IPS-NIHi11 (cell line): Measurements from ENCODE around the gene LDLRAD1.
A peak's percentile ranks its signal among the peaks of the same experiment; 100 is the strongest.
"Not testable (repeated sequence)": the region's sequence is repeated elsewhere in the genome, so short reads cannot be mapped to it uniquely, and the experiment has no call there.

Experiments used
- DNase-seq: peaks from one replicate; pipeline ENCODE4 v3.0.0; 2012; ENCODE audit warnings: mixed read lengths, low spot score

LDLRAD1 gene

GRCh38 chr1:53992085-53992874 is 25.7 kb downstream of the LDLRAD1 start:
- DNase-seq = no peak

GRCh38 chr1:53987880-53988279 is 30.1 kb downstream of the LDLRAD1 start:
- DNase-seq = no peak

DNA sequence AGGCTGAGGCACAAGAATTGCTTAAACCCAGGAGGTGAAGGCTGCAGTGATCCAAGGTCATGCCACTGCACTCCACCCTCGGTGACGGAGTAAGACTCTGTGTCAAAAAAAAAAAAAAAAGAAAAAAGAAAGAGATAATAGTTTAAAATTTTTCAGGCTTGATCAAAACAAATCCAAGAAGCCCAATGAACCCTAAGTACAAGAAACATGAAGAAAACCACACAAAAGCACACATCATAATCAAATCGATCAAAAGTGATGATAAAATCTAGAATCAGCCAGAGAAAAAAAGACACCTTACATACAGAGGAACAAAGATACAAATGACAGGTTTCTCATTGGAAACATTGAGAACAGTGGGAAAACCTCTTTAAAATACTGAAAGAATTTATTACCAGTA is 31.5 kb downstream of the LDLRAD1 start:
- DNase-seq = no peak

DNA sequence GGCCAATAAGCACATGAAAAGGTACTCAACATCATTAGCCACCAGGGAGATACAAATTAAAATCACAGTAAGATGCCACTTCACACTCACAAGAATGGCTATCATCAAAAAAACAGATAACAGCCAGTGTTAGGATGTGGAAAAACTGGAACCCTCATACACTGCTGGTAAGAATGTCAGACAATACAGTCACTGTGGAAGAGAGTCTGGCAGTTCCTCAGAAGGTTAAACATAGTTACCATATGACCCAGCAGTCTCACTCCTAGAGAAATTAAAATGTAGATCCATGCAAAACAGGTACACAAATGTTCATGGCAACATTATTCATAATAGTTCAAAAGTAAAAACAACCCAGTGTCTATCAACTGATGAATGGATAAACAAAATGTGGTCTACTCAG is 33.3 kb downstream of the LDLRAD1 start:
- no peak for DNase-seq

- no peak for DNase-seq
Measured at GRCh38 chr1:53982763-53983104, 35.3 kb downstream of the LDLRAD1 start.

DNA sequence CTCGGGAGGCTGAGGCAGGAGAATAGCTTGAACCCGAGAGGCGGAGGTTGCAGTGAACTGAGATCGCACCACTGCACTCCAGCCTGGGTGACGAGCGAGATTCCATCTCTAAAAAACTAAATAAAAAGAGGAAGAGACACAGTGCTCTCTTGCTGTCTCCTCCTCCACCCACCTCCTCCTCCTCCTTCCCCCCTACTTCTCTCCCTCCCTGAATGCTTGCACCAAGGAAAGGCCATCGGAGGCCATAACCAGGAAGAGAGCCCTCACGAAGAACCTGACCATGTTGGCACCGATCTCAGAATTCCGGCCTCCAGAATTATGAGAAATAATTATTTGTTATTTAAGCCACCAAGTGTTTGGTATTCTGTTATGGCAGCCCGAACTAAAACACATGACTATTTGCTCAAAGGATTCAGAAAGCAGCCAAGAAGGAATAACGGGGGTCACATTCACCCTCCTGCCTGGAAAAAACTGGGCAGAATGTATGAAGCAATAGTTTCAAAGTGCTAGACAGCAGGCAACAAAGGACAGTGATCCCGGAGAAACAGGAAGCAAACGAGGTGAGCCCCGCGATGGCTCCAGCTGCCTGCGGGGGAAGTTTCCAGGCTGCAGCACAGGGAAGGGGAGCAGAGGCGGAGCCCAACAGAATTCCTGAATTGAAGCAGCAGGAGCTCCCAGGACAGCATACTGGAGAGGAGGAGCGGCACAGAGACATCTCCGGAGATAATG is 35.8 kb downstream of the LDLRAD1 start:
- peak; percentile 78 for DNase-seq

DNA sequence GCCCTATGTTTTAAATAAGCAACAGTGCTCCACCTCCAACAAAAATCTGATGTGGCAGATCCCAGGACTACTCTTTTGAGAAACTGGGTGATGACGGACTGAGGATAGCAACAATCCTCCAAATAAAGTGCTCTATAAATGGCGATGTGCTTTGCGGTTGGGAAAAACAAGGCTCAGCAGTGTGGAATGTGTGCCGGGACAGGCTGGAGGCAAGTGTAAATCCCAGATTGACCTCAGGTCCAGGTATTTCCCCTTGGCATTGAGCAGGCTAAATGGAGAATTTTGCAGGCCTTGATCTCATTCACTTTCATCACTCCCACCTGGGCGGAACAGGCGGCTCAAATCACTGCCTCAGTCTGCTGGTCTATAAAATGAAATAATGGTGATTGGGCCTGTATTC is 36.8 kb downstream of the LDLRAD1 start:
- DNase-seq = no peak

GRCh38 chr1:53979712-53980450 is 38.1 kb downstream of the LDLRAD1 start:
- no peak for DNase-seq

DNA sequence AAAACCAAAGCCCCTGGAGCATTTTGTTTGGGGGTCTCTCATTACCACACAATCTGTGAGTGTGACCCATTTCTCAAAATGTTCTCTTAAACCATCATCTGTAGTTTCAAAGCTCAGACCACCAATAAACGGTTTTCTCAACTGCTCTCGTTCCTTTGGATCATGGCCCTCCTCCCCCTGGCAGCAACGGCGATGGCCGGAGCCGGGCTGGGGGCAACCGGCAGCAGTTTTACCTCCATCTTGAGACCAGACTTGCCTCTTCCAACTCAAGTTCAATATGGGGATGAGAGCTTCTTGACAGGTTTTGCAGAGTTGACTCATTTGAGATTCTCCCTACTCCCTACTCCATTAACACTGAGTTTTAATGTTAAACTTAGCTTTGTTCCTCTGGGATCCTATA is 42.1 kb downstream of the LDLRAD1 start:
- DNase-seq = no peak

DNA sequence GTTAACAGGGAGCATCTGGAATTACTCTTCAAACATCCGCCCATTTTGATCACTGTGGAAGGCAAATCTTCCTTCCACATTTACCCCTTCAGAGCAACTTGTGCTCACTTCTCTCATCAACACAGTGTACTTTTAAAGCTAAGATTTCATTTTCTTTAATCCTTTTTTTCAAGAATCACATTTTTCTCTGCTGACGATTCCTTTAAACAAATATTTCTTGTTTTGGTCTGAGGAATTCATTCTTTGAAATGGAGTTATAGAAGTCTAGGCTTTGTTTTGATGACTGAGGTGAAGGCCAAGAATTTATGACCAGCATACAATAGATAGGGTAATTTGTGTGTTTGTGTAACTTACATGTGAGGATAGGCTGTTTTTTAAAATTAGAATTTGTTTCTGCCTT is 46.3 kb downstream of the LDLRAD1 start:
- DNase-seq = no peak

GRCh38 chr1:53969323-53969722 is 48.7 kb downstream of the LDLRAD1 start:
- not testable (repeated sequence) for DNase-seq

- no peak for DNase-seq
Measured at GRCh38 chr1:53968125-53968513, 49.9 kb downstream of the LDLRAD1 start.

DNA sequence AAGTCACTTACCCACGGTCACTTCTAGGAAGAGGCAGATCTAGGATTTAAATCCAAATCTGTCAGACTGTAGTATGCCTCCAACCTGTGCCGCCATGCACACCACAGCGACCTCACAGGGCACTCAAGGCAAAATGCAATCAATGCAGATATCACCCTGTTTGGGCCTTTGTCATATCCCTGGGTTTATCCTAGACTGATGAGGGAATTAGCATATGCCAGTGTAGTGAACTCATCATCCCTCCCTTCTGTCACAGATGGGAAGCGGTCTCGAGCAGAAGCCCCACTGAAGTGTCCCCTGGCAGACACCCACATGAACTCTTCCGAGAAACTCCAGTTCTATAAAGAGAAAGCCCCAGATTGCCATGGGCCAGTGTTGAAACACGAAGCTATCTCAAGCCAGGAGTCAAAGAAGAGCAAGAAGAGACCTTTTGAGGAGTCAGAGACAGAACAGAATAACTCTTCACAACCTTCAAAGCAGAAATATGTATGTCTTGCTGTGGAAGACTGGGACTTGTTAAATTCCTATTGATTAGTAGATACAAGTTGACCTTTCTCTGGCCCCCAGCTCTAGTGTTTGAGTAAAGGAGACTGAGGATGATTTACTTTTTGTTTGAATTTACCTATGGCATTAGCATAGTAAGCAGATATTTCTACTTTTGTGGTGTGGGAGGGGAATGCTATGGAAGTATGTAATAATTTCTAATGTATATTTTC is 50.4 kb downstream of the LDLRAD1 start:
- DNase-seq = no peak

GRCh38 chr1:53966794-53967193 is 51.2 kb downstream of the LDLRAD1 start:
- DNase-seq = no peak

- DNase-seq = no peak
Measured at GRCh38 chr1:53964109-53964508, 53.9 kb downstream of the LDLRAD1 start.

DNA sequence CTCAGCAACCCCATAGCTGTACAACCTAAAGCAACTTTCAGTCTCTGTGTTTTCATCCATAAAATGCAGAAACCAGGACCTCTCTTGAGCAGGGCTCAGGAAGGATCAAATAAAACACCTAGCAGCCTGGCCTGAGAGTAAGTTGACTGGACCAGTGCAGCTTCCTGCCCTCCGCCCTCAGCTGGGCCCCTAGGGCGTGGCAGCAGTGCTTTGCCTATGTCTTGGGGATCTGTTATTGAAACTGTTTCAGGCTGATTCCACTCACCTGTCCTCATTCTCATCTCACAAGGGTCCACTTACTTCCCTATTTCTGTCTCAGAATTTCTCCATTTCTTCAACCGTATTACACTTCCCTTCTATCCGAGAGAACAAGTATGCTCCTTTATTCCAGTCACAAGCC is 54.5 kb downstream of the LDLRAD1 start:
- no peak for DNase-seq

- DNase-seq = no peak
Measured at GRCh38 chr1:53962395-53962794, 55.6 kb downstream of the LDLRAD1 start.

DNA sequence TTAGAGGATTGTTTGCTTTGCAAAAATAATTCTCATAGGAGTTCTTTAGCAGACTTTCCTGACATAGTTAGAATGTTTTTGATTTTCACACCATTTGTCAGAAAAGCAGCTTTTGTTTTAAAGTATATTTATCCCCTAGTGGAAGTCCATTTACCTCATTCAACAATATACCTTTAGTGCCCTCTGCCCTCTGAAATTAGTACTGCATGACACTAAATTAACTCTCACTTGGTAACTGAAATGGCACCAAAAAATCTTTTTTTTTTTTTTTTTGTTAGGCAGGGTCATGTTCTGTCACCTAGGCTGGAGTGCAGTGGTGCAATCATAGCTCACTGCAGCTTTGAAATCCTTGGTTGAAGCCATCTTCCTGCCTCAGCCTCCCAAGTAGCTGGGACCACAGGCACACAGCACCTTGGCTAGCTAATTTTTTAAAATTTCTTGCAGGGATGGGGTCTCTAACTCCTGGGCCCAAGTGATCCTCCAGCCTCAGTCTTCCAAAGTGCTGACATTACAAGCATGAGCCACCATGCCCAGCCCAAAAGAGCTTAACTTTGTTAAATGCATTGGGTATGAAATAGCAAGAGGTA is 58.2 kb downstream of the LDLRAD1 start:
- peak; percentile 53 for DNase-seq
